Muscle of back (tissue), 13 donors: ENCODE data around the gene BCAN. TPM values are rescaled to one million over a fixed set of nuclear protein-coding genes. Genes with fewer than 3 reads are reported as not detected.
"Not testable (repeated sequence)": the region's sequence is repeated elsewhere in the genome, so short reads cannot be mapped to it uniquely, and the experiment has no call there.

Experiments
- DNase-seq, 3 donors: peaks; one replicate each; pipeline versions ENCODE4 v3.0.0 to v3.0.0-alpha.2; 2013
- long read RNA-seq, 9 donors: transcript quantifications; one replicate each; lab custom pipeline, GENCODE V29; 2026
- polyA plus RNA-seq, 10 donors: library from polyadenylated mRNA; unstranded; fragments of 120-200 nt; gene quantifications; one replicate each; pipeline ENCODE4 v1.2.1, GENCODE V29; 2013; ENCODE audit not compliant: insufficient read length in 10 of 10

BCAN gene, protein sequence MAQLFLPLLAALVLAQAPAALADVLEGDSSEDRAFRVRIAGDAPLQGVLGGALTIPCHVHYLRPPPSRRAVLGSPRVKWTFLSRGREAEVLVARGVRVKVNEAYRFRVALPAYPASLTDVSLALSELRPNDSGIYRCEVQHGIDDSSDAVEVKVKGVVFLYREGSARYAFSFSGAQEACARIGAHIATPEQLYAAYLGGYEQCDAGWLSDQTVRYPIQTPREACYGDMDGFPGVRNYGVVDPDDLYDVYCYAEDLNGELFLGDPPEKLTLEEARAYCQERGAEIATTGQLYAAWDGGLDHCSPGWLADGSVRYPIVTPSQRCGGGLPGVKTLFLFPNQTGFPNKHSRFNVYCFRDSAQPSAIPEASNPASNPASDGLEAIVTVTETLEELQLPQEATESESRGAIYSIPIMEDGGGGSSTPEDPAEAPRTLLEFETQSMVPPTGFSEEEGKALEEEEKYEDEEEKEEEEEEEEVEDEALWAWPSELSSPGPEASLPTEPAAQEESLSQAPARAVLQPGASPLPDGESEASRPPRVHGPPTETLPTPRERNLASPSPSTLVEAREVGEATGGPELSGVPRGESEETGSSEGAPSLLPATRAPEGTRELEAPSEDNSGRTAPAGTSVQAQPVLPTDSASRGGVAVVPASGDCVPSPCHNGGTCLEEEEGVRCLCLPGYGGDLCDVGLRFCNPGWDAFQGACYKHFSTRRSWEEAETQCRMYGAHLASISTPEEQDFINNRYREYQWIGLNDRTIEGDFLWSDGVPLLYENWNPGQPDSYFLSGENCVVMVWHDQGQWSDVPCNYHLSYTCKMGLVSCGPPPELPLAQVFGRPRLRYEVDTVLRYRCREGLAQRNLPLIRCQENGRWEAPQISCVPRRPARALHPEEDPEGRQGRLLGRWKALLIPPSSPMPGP
- polyA plus RNA-seq = 1 to 10 TPM; 1.7 to 5.7 (median 2.1) TPM
- long read RNA-seq, donor 1, partial matches to known transcripts = 0 of 1 reads
- long read RNA-seq, donor 1, other reads (novel, unspliced or antisense) = 0 of 1 reads
- long read RNA-seq, donor 2, partial matches to known transcripts = 34 of 34 reads
- long read RNA-seq, donor 2, other reads (novel, unspliced or antisense) = 0 of 34 reads
- long read RNA-seq, donor 3 = 0 reads
- long read RNA-seq, donor 4, partial matches to known transcripts = 784 of 786 reads
- long read RNA-seq, donor 4, other reads (novel, unspliced or antisense) = 0 of 786 reads
- long read RNA-seq, donor 5 = 0 reads
- long read RNA-seq, donor 6, partial matches to known transcripts = 402 of 402 reads
- long read RNA-seq, donor 6, other reads (novel, unspliced or antisense) = 0 of 402 reads
- long read RNA-seq, donor 7 = 0 reads
- long read RNA-seq, donor 8 = 0 reads
- long read RNA-seq, donor 9 = 0 reads

DNA sequence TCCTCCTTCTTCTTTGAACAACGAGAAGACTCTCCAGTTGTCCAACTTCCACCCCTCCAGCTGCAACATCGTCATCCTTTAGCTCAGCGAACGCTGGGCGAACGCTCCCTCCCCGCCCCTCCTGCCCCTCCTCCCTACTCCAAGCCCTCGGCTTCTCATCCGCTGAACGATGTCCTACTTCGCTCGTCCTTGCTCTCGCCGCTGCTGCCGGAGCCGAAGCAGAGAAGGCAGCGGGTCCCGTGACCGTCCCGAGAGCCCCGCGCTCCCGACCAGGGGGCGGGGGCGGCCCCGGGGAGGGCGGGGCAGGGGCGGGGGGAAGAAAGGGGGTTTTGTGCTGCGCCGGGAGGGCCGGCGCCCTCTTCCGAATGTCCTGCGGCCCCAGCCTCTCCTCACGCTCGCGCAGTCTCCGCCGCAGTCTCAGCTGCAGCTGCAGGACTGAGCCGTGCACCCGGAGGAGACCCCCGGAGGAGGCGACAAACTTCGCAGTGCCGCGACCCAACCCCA, at the start of gene BCAN:
Gene BCAN, plus strand, starts transcription at position 357 of the 504 bp plus-strand sequence. CDS start 3,938 bp downstream, outside the sequence.
- peak in 1 of 3 donors; percentile 85 for DNase-seq

DNA sequence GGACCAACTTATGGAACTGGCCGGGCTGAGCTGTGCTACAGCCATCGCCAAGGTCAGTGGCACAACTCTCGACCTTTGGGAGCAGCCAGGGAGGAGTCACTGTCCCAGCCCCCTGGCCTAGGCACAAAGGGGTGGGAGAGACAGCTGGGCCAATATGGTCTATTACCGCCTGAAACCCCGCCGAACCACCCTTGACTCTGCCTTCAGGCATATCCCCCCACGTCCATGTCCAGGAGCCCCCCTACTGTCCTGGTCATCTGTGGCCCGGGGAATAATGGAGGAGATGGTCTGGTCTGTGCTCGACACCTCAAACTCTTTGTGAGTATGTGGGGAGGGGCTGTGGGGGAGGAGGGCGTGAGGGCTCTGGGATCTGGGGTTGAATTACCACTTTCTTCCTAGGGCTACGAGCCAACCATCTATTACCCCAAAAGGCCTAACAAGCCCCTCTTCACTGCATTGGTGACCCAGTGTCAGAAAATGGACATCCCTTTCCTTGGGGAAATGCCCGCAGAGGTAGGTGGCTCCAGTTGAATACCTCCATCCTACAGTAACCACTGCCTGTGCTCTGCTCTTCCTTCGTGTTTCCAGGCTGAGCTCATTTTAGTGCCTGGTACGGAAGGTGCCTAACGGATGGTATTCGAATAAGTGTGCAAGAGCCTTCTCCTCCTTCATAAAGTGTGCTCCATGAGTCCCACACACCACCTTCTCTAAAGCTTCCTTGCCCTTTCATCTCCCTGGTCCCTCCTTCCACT, 49.6 kb upstream of the BCAN start:
- no peak for DNase-seq

DNA sequence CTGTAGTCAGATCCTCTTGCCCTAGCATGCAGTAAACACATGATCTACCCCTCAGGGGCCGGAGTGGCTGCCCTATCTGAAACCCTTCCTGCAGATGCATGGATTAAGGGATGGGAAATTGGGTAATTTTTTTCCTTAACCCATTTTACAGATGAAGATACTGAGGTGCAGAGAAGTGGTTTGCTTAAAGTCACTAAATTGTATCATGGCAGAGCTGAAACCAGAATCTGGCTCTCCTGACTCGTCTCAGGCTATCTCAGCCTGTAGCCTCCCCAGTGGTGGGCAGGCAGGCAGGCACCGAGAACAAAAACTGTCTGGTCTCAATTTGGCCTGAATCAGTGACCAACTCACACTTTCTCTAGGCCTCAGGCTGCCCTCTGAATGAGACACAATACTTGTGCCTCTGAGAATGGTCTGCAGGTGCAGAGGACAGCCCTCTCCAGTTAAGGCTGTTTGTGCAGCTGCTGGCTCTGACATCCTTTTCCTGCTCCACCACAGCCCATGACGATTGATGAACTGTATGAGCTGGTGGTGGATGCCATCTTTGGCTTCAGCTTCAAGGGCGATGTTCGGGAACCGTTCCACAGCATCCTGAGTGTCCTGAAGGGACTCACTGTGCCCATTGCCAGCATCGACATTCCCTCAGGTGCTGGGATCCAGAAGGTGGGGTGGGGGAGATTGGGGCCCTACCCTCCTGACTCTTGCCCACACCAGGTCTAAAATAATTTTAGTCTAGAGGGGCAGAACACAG, 48.8 kb upstream of the BCAN start:
- DNase-seq = no peak

DNA sequence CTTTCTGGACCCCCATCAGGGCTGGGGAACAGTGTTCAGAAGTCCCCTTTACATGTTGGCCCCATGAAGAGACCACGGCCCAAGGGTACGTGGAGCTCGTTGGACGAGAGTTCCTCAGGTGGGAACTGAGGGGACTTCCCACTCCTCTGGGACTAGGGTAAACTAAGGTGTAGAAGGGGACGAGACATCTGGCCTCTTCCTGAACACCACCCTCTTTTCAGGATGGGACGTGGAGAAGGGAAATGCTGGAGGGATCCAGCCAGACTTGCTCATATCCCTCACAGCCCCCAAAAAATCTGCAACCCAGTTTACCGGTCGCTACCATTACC, 48.3 kb upstream of the BCAN start:
- no peak for DNase-seq

DNA sequence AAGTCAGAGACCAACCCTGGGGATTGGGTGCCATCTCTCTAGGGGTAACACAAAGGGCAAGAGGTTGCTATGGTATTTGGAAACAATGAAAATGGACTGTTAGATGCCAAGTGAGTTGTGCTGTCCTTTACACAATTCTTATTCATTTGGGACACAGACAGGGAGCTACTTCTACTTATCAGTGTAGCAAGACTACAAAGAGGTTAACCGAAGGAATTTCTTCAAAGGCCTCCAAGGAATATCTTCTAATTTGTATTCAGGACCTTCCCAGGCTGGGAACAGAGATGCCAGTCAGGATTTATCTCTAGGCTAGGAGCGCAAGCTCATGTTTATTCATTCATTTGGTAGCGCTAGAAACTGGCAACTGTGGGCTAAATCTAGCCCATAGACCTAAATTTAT, 47.7 kb upstream of the BCAN start:
- DNase-seq = no peak

DNA sequence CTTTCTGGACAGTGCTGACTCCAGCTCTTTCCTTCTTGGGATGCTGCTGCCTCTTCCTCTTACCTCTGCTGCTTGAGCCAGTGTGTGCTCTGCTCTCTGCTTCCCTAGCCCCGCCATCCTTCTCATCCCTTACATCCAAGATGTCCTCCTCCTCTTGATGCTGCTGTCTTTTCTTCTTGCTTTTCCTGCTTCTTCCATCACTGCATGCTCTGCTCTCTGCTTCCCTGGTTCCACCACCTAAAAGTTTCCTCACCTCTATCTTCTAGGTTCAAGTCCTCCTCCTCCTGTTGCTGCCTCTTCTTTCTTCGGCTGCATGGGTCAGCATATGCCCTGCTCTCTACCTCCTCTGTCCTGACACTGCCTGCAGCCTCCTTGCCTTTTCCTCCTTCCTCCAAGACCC, 46.9 kb upstream of the BCAN start:
- no peak for DNase-seq

DNA sequence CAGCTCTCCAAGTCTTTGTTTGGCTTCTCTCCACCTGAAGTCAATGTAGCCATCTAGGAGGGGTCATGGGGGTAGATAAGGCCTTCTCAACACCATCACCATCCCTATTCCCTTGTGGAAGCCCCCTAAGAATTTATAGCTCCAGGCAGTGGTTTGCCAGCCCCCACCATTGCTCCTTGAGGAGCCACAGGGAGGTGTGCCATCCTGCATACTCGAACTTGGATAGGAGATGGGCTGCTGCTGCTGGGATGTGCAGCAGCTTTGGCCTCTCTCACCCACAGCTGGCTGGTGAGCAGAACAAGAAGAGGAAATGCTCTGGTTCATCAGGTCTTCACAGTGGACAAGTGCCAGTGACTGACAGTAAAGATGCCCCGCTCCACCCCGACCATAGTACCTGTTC, 45.5 kb upstream of the BCAN start:
- no peak for DNase-seq

DNA sequence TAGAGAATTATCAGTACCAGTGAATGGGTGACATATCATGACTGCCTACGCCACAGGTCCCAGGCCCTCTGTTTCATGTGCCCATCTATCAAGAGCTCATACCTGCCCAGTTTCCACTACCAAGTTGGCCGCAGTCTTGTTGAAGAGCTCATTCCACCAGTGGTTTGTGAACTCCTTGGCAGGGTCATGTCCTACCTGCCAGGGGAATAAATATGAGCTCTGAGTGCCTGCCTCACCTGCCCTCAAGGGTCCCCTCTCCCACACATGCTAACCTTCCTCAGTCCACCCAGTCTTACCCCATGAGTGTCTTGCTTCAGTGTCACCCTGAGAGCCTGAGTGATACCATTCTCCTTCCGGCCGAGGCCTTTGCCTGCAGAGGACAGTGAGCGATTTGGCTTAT, 43.8 kb upstream of the BCAN start:
- no peak for DNase-seq

DNA sequence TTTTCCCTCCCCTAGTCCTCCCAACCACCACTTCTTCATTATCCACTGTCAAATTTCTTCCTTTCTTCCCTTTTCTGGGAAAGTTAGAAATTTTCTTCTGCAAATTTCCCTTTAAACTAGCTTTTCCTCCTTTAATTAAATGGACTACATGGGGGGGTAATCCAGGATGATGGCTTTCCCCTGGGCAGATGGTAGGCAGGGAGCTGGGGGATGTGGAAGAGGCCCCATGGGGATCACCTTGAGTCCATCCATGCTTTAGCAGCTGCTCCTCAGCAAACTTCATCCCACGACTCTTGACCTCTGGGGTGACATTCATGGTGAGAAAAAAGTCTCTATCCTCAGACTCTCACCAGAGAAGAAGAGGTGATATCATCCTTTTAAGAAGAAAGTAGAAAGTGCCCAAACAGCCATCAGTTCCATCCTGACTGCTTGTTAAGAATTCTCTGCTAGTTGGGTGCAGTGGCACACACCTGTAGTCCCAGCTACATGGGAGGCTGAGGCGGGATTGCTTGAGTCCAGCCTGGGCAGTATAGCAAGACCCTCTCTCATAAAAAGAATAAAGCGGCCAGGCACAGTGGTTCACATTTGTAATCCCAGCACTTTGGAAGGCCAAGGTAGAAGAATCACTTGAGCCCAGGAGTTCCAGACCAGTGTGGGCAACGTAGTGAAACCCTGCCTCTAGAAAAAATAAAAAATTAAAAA, 43.0 kb upstream of the BCAN start:
- no peak for DNase-seq

DNA sequence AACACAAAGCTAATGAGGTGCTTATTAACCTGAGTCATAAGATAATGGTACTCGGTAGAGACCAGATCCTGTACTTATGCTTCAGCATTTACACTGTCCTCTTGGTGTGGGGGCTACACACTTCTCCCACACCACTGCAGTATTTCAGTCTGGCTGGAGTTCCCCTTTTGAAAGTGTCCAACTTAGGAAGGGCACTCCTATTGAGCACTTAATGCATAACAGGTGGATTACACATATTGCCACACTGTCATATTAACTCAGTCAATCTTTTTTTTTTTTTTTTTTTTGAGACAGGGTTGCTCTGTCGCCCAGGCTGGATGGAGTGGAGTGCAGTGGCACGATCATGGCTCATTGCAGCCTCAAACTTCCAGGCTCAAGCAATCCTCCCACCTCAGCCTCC, 42.1 kb upstream of the BCAN start:
- DNase-seq = no peak

DNA sequence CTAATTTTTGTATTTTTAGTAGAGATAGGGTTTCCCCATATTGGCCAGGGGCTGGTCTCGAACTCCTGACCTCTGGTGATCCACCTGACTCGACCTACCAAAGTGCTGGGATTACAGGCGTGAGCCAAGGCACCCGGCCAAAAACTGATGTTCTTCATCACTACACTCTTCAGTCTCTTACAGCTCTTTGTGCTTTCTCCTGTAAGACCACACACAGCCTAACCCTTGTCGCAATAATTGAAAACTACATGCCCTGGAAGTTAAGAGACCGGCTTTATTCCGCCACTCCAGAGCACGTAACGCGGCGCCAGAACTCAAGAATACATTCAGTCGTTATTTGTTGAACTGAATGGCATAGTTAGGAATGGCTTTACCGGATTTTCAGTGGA, 41.2 kb upstream of the BCAN start:
- DNase-seq = no peak

DNA sequence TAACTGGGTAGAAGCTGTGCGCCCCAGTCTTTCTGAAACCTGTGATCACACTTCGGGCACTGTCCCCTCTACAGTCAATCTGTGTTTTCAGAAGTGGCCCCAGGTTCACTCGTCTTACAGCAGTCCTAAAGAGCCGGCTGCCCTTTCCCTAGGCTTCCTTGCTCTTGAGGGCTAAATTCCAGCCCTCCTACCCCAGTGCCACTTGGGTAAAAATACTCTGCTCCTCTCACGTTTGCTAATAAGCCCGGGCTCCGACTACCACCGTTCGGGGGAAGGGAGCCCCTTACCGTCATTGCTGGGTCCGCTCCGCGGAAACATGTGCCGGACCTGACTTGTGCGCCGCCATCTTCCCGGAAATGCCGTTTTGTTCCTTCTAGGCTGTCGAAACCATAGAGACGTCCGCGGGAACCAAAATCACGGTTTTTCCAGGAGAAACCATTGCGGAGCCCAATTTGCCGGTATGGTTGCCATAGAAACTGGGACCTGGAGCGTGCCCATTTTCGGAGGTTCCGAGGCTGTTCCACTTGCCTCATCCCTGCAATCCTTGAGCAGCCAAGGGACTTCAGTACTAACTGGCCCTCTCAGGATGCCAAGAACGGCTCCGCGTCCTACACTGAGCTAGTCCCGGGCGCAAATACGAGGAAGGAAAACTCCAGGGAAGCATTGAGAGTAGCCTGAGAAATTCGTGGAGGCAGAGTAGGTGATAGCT, 40.6 kb upstream of the BCAN start, which contains the start of gene GPATCH4:
Gene GPATCH4, minus strand, starts transcription at position 358 of the 709 bp plus-strand sequence.
- DNase-seq = peak; percentile 87 to 95 (median 88)

DNA sequence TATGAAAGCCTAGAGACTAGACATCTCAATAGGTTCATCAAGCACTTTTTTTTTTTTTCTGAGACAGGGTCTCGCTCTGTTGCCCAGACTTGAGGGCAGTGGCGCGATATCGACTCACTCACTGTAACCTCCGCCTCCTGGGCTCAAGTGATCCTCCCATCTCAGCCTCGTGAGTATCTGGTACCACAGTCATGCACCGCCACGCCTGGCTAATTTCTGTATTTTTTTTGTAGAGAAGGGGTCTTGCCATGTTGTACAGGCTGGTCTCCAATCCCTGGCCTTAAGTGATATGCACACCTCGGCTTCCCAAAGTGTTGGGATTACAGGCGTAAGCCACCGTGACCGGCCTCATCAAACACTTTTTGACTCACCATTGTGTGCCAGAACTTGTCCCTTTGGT, 40.0 kb upstream of the BCAN start:
- no peak for DNase-seq

DNA sequence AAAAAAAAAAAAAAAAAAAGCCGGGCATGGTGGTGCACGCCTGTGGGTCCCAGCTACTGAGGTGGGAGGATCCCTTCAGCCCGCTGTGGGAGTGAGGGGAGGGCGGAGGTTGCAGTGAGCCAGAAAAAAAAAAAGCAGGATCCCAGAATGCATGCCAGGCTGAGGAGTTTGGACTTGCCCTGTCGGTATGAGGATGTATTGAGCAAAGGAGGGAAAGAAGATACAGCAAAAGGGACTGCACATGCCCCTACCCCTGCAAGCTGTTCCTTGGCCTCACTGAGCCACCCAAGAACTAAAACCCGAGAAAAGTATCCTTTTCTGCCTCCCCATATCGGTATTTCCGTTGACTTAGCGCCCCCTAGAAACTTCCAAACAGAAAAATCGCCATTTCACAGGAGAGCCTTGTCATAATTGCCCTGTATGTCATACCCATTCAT, 39.3 kb upstream of the BCAN start:
- DNase-seq = no peak

DNA sequence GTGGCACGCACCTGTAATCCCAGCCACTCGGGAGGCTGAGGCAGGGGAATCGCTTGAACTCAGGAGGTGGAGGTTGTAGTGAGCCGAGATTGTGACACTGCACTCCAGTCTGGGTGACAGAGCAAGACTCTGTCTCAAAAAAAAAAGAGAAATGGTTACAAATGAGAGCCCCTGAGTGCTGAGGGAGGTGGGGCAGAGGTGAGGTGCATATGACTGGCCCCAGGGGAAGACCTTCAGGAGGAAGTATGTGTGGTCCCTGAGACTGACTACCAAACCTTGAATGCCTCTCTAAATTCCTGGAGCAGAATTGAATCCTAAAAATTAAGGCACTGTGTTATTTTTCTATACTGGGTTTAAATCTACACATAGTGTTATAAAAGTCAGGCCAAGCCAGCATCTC, 34.6 kb upstream of the BCAN start:
- not testable (repeated sequence) for DNase-seq

DNA sequence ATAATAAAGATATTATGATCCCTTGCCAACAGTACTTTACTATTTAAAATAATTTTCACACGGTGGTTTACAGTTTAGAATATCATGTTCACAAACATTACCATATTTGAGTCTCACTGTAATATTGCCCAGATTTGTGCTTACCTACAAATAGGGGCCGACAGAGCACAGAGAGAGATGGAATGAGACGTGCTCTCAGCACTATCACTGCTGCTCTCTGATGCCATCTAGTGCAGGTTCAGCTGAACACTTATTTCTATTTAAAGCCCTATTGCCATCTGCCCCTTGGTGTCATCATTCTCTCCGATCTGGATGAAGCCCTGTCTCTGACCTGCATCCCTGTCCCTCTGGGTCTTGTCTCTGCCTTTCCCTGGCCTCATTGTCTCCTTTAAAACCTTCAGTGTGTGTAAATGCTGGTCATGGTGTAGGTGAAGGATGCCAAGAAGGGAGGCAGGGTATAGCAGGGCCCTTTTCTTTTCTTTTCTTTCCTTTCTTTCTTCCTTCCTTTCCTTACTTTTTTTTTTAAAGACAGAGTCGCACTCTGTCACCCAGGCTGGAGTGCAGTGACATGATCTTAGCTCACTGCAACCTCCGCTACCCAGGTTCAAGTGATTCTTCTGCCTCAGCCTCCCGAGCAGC, 33.8 kb upstream of the BCAN start:
- DNase-seq = peak; percentile 57 to 76 (median 70)

DNA sequence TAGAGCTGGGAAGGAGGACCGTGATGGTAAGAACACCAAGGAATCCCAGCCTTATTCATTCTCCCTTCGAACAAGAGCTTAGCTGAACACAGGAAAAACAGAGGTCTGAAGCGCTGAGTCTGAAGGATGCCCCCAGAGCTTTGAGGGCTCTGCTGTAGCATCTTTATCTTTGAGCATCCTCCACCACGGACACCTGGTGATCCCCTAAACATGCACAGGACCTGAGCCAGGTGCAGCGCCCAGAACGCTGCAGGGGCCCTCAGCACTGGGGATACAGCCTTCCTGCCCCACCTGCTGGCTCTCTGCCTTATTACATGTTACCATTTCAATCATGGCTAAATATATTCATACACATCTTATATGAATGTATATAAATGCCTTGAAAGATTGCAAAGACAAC, 32.9 kb upstream of the BCAN start:
- DNase-seq = no peak

DNA sequence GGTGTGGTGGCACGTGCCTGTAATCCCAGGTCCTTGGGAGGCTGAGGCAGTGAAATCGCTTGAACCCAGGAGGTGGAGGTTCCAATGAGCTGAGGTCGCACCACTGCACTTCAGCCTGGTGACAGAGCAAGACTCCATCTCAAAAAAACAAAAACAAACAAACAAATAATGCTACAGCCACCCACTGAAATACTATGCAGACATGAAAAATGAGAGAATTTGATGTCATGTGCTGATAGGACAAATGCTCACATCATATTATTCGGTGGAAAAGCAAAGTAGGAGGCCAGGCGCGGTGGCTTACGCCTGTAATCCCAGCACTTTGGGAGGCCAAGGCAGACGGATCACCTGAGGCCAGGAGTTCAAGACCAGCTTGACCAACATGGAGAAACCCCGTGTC, 31.8 kb upstream of the BCAN start:
- DNase-seq = not testable (repeated sequence)
